Left ventricle myocardium superior (tissue), 1 donor: ENCODE data around the gene ZNF235. TPM values are rescaled to one million over a fixed set of nuclear protein-coding genes. Genes with fewer than 3 reads are reported as not detected.
"Not testable (repeated sequence)": the region's sequence is repeated elsewhere in the genome, so short reads cannot be mapped to it uniquely, and the experiment has no call there.

Source experiments
- ATAC-seq: fragments of 200-7000 bp; cut with Tn5 transposase; one replicate; pipeline ENCODE4 v1.9.1; 2020; ENCODE audit warnings: mild to moderate bottlenecking, moderate library complexity
- DNase-seq: peaks from one replicate; pipeline ENCODE4 v3.0.0-alpha.2; 2020
- intact Hi-C: fragments of 100-400 bp; cut with micrococcal nuclease; formaldehyde crosslinking; loops from one replicate; pipeline ENCODE4 v1.11.0; 2022
- total RNA-seq: library from RNA; stranded (reverse); fragmentation: NEBNext Ultra II Directional; extraction: Animal tissue kit (Norgen Biotek cat#: 25700); gene quantifications from one replicate; pipeline ENCODE4 v1.2.1, GENCODE V29; 2021
- donor health status: DM: no; HTN: yes; CAD: no; lungs with severe emphysema.

The ZNF235 gene
- total RNA-seq, 1 donor from 2014 or later: 4.5 TPM

GRCh38 chr19:44258835-44259413 lies 45.9 kb downstream of the ZNF235 start:
- DNase-seq (no peak), ATAC-seq (no peak)
- intact Hi-C loops: no loop called here

GRCh38 chr19:44258136-44258535 lies 46.7 kb downstream of the ZNF235 start:
- no peak for DNase-seq
- ATAC-seq: no peak
- intact Hi-C loops: no loop called here

- DNase-seq (no peak), ATAC-seq (no peak)
- intact Hi-C loops: no loop called here
These were observed 49.0 kb downstream of the ZNF235 start for GRCh38 chr19:44255705-44256411.

- intact Hi-C loops: no loop called here
- ATAC-seq (no peak), DNase-seq (no peak)
These were observed 50.3 kb downstream of the ZNF235 start for GRCh38 chr19:44254496-44254895.

GRCh38 chr19:44253392-44253791 lies 51.4 kb downstream of the ZNF235 start:
- intact Hi-C loops, ATAC-seq, DNase-seq: not testable (repeated sequence)

- ATAC-seq, intact Hi-C loops, DNase-seq: not testable (repeated sequence)
These were observed 52.5 kb downstream of the ZNF235 start for GRCh38 chr19:44252332-44252731.

GRCh38 chr19:44236384-44236783 lies 68.4 kb downstream of the ZNF235 start:
- ATAC-seq: no peak
- intact Hi-C loops: no loop called here
- no peak for DNase-seq

Other genes starting within 250 kb of the ZNF235 start
- gene ZNF284, start 232.9 kb downstream of the ZNF235 start, total RNA-seq: 1.8 TPM
- 15.5 TPM for gene ZNF224, start 210.7 kb downstream of the ZNF235 start, total RNA-seq
- gene ZNF225, start 191.6 kb downstream of the ZNF235 start, total RNA-seq: 2.6 TPM
- gene ZNF234, start 163.5 kb downstream of the ZNF235 start, total RNA-seq: 14.3 TPM
- 19.9 TPM for gene ZNF226, start 139.9 kb downstream of the ZNF235 start, total RNA-seq
- 11.5 TPM for gene ZNF227, start 92.5 kb downstream of the ZNF235 start, total RNA-seq
- 6.5 TPM for gene ZNF233, start 45.1 kb downstream of the ZNF235 start, total RNA-seq
- 5.4 TPM for gene ZNF112, start 51.7 kb upstream of the ZNF235 start, total RNA-seq
- 5.5 TPM for gene ZNF285, start 96.6 kb upstream of the ZNF235 start, total RNA-seq
- 6.7 TPM for gene ZNF229, start 143.4 kb upstream of the ZNF235 start, total RNA-seq
- 3.6 TPM for gene ZNF180, start 195.5 kb upstream of the ZNF235 start, total RNA-seq
- not detected for gene CEACAM20, start 224.7 kb upstream of the ZNF235 start, total RNA-seq